SKM-1 treated with dmso at 0.1 percent for 144 hours (cell line): ENCODE data around the gene ARHGAP33.
"Not testable (repeated sequence)": the region's sequence is repeated elsewhere in the genome, so short reads cannot be mapped to it uniquely, and the experiment has no call there.

Experiments
- DNase-seq: peaks from one replicate; lab custom pipeline; 2025; ENCODE audit not compliant: unreplicated experiment; lab: John Stamatoyannopoulos, UW

ARHGAP33 gene

DNA sequence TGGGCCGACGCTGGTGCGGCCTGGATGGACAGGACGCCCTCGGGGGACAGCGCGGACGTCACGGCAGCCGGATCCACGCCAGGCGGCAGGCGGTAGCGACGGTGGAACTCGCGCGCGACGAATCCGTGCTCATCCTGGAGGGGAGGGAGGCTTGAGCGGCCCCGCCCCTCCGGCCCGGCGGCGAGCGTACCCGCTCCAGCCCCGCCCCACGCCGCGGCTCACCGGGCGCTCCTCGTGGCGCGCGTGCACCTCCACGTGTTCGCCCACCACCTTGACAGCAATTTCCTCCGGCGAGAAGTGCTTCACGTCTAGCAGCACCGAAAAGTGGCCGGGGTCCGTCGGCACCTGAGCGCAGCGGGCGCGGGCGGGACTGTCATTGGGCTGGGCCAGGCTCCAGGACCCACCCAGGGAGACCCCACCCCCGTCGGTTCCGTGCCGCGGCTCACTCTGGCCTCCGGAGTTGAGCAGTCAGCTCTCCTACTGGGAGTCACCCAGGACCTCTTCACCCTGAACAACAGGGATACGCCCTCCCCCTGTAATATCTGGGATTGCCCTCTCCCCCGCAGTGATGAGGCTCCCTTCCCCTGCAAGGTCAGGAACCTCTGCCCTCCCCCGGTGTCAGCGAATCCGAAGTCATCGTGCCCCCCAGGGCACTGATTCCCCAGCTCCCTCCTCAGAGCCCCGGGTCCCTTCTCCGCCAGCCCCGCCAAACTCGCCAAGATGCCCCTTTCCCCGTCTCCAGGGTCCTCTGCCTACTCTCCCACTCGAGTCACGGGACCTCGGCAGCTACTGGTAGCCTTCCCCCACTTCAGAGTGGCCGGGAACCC lies 19.6 kb upstream of the ARHGAP33 start:
- no peak for DNase-seq

DNA sequence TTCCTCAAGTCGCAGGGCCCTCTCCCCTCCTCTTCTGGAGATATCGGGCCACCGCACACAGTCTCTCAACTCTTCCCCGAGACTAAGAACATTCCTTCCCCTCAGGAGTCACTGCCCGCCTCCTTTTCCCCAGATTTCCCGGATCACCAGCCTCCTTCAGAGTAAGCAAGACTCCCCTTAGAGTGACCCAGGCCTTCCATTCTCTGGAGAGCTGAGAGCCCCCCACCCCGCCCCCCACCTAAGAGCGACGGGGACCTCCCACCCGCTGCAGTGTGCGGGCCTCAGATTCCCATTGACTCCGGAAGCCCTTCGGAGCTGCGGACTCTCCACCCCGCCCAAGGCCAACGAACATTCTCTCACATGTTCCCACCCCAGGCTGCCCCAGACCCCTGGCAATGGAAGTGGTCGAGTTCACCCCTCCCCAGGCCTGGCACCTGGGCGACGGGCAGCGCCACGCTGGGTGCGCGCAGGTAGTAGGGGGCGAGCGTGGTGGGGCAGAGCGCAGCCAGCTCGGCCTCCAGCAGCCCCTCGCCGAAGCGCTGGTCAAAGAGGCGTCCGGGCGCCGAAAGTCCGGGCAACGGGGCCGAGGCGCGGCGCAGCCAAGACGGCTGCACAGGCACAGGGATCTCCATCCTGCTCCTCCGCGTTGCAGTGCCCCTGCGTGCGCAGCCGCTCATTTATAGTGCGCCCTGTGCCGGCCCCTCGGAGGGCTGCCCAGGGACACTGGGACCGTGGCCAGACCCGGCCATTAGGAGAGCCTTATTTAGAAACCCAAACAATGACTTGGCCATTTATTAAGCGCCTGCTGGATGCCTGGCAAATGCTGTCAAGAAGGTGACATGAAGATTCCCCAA lies 18.8 kb upstream of the ARHGAP33 start, which contains the start of gene HSPB6:
Gene HSPB6 (minus strand): TSS at position 653 of the 854 bp plus-strand sequence. CDS start 21 bp downstream, at position 632.
- DNase-seq: no peak

DNA sequence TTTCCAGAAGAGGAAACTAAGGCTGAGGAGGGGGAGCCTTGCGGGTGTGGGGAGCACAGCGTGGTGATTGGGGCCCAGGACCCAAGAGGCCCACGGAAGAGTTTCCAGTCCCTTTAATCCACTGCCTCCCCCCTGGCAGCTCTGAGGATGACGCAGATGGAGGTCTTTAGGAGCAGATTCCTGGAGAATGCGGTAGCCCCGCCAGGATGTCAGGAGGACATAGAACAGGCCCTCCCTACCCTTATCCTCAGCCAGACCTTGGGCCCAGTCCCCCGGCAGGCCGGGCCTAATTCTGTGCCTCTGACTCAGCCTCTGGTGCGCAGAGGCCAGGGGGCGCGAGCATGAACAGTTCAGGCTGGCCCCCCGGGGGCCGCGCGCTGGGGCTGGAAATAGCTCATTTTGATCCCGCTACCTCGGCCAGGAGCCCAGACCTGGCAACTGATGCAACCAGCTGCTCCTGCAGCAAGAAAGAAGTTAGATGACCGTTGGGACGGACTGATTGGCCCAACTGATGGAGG lies 18.1 kb upstream of the ARHGAP33 start:
- no peak for DNase-seq

DNA sequence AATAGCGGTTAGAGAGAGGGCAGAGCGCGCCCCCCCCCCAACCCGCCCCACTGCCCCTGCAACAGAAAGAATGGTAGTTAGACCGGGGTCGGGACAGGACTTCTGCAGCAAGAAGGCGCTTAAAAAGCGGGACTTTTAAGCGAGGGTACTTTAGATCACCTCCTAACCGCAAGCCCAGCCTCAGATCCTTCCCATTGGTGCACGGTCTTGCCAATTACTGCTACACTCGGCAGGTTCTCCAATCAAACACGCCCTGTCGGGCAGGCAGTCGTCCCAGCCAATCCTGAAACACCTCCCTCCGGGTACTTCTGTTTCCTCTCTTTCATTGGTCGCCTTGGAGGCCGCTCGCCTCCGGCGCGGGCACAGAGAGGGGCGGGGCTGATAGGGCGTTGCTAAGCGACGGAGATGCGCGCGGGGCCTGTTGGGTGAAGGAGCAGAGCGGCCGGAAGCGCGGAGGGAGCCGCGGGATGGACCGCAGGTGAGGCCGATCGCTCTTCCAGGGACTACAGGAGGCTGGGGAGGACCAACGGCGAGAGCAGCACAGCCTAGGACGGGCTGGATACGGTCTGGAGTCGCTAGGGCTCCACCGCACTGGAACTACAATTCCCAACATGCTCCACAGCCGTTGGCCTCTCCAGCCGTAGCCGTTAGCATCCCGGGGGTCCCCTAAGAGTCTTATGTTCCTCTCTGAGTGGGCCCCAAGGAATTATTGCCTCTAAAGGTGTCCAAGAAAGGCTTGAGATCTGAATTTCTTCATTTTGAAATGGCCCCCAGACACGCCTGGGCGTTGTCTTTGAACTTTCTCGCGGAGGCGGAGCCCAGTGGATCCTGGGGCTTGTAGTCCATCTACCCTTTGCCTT lies 17.4 kb upstream of the ARHGAP33 start, which contains the start of gene PROSER3:
Gene PROSER3 (plus strand): TSS at position 428 of the 860 bp plus-strand sequence. CDS start 40 bp downstream, at position 468.
- DNase-seq: peak; percentile 99

DNA sequence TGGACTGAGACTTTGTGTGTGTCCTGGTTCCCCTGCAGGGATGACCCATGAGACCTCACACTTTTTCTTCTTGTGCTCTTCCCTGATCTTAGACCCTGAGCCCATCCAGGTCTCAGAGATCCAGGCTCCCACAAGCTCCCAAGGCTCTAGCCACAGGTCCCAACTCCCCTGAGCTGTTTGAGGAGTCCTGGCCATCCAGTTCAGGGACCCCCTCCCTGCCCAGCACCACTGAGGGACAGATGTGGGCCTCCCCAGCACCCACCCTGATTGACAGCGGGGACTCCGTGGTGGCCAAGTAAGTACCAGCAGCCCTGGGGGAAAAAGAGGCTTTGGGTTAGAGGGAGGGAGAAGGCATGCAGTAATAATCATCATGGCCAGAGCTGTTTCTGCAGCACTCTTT lies 15.7 kb upstream of the ARHGAP33 start:
- DNase-seq: no peak

DNA sequence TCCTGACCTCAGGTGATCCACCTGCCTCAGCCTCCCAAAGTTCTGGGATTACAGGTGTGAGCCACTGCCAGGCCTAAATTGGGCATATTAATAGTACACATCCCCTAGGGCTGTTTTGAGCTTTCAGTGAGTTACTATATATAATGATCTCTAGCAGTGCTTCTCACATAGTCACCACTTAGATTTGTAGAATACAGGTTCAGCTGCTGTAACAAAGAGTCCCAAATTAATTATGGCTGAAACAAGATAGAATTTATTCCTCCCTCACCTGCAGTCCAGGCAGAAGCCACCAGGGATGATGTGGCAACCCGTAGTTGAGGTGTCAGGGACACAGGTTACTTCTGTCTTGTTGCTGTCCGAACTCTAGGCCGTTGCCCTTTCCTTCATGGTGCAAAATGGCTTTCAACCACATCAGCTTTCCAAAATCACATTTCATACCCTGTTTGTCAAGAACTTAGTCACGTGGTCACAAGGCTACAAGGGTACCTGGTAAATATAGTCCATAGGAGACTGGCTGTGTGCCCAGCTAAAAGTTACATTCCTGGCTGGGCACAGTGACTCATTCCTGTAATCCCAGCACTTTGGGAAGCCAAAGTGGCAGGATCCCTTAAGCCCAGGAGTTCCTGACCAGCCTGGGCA lies 14.5 kb upstream of the ARHGAP33 start:
- no peak for DNase-seq

DNA sequence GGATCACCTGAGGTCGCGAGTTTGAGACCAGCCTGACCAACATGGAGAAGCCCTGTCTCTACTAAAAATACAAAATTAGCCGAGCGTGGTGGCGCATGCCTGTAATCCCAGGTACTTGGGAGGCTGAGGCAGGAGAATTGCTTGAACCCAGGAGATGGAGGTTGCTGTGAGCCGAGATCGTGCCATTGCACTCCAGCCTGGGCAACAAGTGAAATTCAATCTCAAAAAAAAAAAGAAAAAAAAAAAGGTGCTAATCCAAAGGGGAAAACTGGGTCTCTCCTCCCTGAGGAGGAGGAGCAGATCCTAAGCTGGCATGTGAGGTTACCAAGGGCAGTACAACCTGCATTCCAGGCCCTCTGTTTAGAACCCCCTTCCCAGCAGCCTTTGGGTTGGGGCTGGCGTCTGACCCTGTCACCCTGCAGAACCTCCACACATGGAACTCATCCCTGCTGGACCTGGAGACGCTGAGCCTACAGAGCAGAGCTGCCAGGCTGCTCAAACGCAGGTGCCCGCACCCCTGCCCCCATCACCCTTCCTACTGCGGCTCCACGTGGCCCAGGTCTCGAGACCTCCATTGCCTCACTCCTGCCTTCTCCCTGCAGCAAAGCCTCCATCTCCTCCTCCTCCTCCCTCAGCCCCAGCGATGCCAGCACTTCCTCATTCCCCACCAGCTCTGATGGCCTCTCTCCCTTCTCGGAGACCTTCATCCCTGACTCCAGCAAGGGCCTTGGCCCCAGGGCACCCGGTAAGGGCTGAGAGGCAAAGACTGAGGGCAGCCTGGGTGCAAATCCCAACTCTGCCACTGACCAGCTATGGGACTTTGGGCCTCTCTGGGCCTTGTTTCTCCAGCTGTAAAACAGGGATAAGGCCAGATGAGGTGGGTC lies 10.7 kb upstream of the ARHGAP33 start:
- no peak for DNase-seq

DNA sequence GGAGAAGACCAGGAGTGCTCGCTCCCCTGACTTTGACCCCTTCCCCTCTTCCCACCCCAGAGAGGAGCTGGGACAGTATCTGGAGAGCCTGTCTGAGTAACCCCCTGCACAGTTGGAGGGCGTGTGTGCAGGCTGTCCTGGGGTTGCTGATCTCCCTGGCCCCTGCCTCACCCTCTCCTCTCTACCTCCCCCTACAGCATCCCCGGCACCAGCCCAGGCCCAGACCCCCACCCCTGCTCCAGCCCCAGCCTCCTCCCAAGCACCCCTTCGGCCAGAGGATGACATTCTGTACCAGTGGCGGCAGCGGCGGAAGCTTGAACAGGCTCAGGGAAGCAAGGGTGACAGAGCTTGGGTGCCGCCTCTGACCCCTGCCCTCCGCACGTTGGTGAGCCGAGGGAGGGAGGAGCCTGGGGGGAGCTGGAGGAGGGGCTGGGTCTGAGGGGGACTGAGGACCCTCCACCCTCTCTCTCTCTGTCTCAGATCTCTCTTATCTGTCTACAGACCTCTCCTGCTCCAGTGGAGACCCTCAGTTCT lies 8.7 kb upstream of the ARHGAP33 start:
- no peak for DNase-seq

DNA sequence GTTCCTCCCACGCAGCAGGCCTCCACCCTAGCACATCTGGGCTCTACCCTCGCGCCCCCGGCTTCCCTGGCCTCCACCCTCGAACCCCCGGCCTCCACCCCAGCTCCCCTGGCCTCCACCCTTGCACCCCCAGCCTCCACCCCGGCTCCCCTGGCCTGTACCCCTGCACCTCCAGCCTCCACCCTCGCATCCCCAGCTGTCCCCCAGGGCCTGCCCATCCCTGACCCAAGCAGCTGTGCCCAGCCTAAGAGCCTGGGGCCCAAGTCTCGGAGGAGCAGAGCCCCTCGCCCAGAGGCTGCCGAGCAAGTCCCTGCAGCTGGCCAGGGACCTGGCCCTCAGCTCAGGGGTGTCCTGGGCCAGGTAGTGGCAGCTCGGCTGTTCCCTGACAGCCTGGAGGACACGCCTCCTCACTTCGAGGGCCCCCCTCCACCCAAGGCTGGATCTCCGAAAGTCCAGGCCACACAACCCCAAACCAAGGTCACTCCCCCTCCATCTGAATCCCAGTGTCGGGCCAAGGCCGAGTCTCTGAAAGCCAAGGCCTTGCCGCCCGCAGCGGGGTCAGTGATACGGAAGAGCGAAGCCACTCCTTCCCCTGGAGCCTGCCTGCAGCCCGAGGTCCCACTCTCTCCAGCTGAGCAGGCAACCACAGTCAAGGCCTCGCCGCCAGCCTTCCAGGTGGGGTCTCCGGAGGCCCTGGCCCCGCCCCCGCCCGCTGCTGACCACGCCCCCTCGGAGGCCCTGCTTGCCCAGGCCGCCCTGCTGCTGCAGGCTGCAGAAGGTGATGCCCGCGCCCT lies 7.9 kb upstream of the ARHGAP33 start:
- DNase-seq: no peak

DNA sequence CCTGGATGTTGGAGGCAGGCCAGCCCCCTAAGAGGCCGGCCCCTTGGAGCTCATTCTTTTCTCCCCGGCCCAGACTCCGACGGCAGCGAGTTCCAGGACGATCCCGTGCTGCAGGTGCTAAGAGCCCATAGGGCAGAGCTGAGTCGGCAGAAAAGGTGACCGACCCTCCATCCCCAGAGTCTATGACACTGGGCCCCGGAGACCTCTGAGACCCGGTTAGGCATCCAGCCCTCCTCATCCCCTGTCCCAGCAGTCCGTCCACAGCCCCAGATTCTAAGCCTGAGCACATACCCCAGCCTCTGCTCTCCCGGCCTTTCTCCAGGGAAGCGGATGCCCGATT lies 7.3 kb upstream of the ARHGAP33 start:
- DNase-seq: no peak

DNA sequence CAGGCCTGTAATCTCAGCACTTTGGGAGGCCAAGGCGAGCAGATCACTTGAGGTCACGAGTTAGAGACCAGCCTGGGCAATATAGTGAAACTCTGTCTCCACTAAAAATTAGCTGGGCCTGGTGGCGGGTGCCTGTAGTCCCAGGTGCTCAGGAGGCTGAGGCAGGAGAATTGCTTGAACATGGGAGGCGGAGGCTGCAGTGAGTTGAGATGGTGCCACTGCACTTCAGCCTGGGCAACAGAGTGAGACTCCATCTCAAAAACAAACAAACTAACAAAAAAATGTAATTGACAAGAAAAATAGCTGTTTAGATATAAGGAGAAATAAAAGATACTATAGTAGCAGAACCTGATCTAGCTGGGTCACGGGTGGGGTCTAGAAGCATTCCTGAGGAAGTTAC lies 3.0 kb upstream of the ARHGAP33 start:
- not testable (repeated sequence) for DNase-seq

DNA sequence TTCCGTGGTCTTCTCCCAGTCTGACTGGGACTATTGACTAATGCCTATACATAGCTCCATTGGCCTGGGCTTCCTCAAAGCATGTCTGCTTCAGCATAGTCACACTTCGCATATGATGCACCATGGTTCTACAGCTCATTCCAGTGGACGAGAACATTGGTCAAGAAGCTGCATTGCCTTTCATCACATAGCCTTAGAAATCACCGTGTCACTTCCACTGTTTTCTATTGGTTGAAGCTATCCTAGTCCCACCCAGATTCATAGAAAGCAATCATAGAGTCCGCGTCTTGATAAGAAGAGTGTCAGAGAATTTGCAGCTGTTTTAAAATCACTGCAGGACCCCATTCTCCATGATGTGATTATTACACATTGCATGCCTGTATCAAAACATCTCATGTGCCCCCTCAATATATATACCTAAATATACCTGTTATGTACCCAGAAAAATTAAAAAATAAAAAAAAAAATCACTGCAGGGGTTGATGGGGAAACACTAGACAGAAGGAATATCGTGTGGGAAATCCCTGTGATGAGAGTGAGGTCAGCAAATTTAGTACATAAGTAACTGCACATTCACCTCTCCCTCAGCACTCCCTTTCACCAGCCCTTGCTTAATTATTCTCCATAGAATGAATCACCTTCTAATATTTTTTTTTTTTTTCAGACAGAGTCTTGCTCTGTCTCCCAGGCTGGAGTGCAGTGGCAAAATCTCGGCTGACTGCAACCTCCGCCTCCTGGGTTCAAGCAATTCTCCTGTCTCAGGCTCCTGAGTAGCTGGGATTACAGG lies 2.2 kb upstream of the ARHGAP33 start:
- no peak for DNase-seq

DNA sequence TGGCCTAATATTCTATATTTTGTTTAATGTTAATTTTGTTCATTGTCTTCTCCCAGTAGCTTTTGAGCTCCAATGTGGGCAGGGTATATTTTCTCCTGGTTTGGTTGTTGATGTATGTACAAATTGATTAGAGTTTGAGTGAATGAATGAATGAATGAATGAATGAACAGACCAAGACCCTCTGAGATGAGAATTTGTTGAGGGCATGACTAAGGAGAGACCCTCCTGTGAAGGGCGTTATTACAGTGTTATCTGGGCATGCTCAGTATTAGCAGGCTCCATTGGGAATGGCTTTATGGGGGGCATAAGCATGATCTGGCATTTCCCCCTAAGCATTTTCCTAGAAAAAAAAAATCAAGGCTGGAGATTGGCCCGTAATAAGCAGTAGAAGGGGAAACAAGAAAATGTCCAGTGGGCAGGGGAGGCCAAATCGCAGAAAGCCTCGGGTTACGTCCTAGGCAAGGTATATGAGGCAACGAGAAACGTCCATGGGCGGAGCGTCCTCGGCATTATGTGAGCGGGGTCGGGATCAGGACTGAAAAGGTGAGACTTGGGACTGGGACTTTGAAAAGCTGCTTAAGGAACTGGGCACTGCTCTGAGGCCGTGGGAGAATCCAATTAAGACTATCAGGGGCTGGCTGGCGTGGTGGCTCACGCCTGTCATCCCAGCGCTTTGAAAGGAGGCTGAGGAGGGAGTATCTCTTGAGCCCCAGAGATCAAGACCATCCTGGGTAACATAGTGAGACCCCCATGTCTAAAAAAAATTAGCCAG lies 904 bp upstream of the ARHGAP33 start:
- no peak for DNase-seq

DNA sequence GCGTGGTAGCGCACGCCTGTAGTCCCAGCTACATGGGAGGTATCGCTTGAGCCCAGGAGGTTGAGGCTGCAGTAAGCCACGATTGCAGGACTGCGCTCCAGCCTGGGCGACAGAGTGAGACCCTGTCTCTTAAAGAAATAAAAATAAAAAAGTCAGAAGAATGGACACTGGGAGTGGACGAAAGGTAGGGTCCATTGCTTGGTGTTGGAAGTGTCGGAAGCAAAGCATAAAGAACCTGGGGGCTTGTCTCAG lies 392 bp upstream of the ARHGAP33 start:
- no peak for DNase-seq

DNA sequence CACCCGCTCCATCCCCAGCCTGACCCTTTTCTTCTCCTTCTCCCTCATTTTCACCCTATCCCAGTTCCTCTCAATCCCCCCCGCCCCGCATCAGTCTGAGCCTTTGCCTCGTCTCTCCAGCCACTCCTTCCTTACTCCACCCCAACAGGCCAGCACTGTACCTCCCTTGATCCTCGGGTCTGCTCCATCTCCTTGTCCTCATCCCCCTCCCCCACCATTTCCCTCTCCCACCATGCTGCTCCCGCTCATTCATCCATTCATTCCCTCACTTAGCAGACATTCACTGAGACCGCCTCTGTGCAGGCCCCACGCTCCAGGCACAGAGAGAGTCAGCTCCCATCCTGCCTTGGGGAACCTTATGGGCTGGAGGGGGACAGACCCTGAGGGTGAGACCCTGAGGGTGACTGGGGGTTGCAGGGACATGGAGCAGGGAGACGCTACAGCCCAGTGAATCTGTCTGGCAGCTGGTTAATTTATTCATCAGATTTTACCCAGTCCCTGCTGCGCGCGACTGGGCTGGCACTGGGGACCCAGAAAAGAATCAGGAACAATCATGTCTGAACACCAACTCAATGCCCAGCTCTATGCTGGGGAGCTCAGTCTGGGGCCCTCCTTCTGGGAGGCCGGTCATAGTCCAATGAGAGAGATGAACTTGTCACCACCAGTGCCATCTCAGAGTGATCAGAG lies 881 bp downstream of the ARHGAP33 start:
- DNase-seq: no peak

DNA sequence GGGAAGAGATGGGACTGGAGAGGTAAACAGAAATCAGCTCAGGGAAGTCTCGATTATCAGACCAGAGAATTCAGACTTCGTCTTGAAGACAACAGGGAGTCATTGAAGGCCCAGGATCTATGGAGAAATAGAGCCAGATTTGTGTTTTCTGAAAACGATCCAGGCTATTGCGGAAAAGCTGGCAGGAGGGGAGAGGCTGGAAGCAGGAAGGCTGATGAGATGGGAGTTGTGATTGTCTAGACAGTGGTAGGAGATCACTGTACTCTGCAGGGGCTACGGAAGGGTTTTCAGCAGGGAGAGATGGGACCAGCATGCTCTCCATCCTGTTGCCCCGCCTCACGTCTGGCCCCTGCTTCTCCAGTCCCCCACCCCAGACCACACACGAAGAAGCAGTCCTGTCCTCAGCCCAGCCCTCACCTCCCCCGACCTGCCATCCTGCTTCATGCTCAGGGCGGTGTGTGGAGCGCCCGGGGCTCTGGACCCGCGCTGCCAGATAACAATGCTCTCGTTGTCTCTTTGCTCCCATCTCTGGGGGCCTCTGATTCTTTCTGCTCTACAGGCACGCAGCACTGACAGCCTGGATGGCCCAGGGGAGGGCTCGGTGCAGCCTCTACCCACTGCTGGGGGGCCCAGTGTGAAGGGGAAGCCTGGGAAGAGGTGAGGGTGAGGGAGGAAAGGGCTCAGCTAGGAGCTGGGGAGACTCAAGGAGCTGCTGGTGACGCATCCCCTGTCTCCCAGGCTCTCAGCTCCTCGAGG lies 1.9 kb downstream of the ARHGAP33 start:
- no peak for DNase-seq
